Dermis blood vessel endothelial cell (primary cell): Measurements from ENCODE around the gene CHST6. TPM values are rescaled to one million over a fixed set of nuclear protein-coding genes. Genes with fewer than 3 reads are reported as not detected.
"Not testable (repeated sequence)": the region's sequence is repeated elsewhere in the genome, so short reads cannot be mapped to it uniquely, and the experiment has no call there.

Experiments
- DNase-seq: peaks from one replicate; pipeline ENCODE4 v3.0.0; 2010
- total RNA-seq: library from RNA; depleted of rRNA; stranded (reverse); fragments of >200 nt; gene quantifications from 2 replicates; pipeline ENCODE4 v1.2.3, GENCODE V29; 2014

The CHST6 gene
- total RNA-seq, 1 donor from 2014 or later, result 1.2 TPM

- DNase-seq, result no peak
These were observed 19.8 kb downstream of the CHST6 start for GRCh38 chr16:75475420-75475847.

GRCh38 chr16:75472908-75473877, 22.0 kb downstream of the CHST6 start:
- DNase-seq, result no peak

GRCh38 chr16:75471723-75472633, 23.3 kb downstream of the CHST6 start:
- DNase-seq, result peak; percentile 82

- no peak for DNase-seq
These were observed 28.5 kb downstream of the CHST6 start for GRCh38 chr16:75466760-75467159.

GRCh38 chr16:75464122-75464918, 30.9 kb downstream of the CHST6 start, which contains the start of gene TMEM170A:
TSS of gene TMEM170A (minus strand) at chr16:75464689. CDS start at chr16:75464600, 89 bp downstream.
- peak; percentile 99 for DNase-seq

- peak; percentile 49 for DNase-seq
These were observed 31.7 kb downstream of the CHST6 start for GRCh38 chr16:75463389-75464121.

- peak; percentile 14 for DNase-seq
These were observed 32.4 kb downstream of the CHST6 start for GRCh38 chr16:75462806-75463205.

- no peak for DNase-seq
These were observed 33.7 kb downstream of the CHST6 start for GRCh38 chr16:75461575-75461974.

- DNase-seq, result no peak
These were observed 34.8 kb downstream of the CHST6 start for GRCh38 chr16:75460446-75460845.

GRCh38 chr16:75459691-75460090, 35.5 kb downstream of the CHST6 start:
- no peak for DNase-seq

- no peak for DNase-seq
These were observed 36.8 kb downstream of the CHST6 start for GRCh38 chr16:75458439-75458838.

GRCh38 chr16:75458029-75458428, 37.2 kb downstream of the CHST6 start:
- no peak for DNase-seq

- no peak for DNase-seq
These were observed 37.7 kb downstream of the CHST6 start for GRCh38 chr16:75457485-75458021.

- DNase-seq, result no peak
These were observed 38.3 kb downstream of the CHST6 start for GRCh38 chr16:75456971-75457370.

- not testable (repeated sequence) for DNase-seq
These were observed 38.8 kb downstream of the CHST6 start for GRCh38 chr16:75456486-75456885.

- DNase-seq, result no peak
These were observed 39.6 kb downstream of the CHST6 start for GRCh38 chr16:75455677-75456076.

GRCh38 chr16:75452464-75453190, 42.6 kb downstream of the CHST6 start:
- DNase-seq, result peak; percentile 41

GRCh38 chr16:75446416-75446815, 48.8 kb downstream of the CHST6 start:
- DNase-seq, result no peak

- DNase-seq, result no peak
These were observed 49.9 kb downstream of the CHST6 start for GRCh38 chr16:75445298-75445697.

- DNase-seq, result no peak
These were observed 51.9 kb downstream of the CHST6 start for GRCh38 chr16:75443298-75443697.
